Naive thymus-derived CD4-positive, alpha-beta T cell (primary cell): ENCODE measurements around the gene UBE2L6. TPM values are rescaled to one million over a fixed set of nuclear protein-coding genes. Genes with fewer than 3 reads are reported as not detected.
"Not testable (repeated sequence)": the region's sequence is repeated elsewhere in the genome, so short reads cannot be mapped to it uniquely, and the experiment has no call there.

ENCODE experiments used
- ATAC-seq: fragments of 150-1000 bp; cut with Tn5 transposase; 2 replicates; pipeline ENCODE4 v1.10.0; 2021; ENCODE audit warnings: mild to moderate bottlenecking, moderate library complexity
- CTCF ChIA-PET: fragments of 350-600 bp; sonication (Branson Sonifier 250); formaldehyde crosslinking; loops from one replicate; lab custom pipeline; 2021; ENCODE audit warnings: antibody characterized with exemption; lab: Charles Lee
- POLR2A ChIA-PET: fragments of 350-600 bp; sonication (Branson Sonifier 250); formaldehyde crosslinking; loops from one replicate; lab custom pipeline; 2021; ENCODE audit warnings: antibody characterized with exemption, inconsistent platforms; lab: Charles Lee
- DNase-seq, 9 donors: peaks; one replicate each; pipeline versions ENCODE4 v3.0.0 to v3.0.0-alpha.2; 2020 to 2022; ENCODE audit warnings: mixed read lengths in 1 of 9
- H3K27ac ChIP-seq: one replicate; pipeline ENCODE4 v1.7.0; 2013; ENCODE audit warnings: mild to moderate bottlenecking, low read depth, low read length, moderate library complexity
- H3K27me3 ChIP-seq, 2 donors: one replicate each; pipeline ENCODE4 v1.7.0; 2013; ENCODE audit warnings: low read length in 2 of 2, mild to moderate bottlenecking in 2 of 2, moderate library complexity in 2 of 2; ENCODE audit not compliant: control insufficient read depth in 2 of 2, insufficient read depth in 2 of 2
- H3K36me3 ChIP-seq, 3 experiments: 1 replicate in 2 of 3; 2 replicates in 1 of 3; pipeline ENCODE4 v1.7.0; 2013; ENCODE audit warnings: low read length in 3 of 3, mild to moderate bottlenecking in 3 of 3, moderate library complexity in 1 of 3; ENCODE audit not compliant: insufficient read depth in 3 of 3, control insufficient read depth in 2 of 3
- H3K4me1 ChIP-seq, 2 donors: one replicate each; pipeline ENCODE4 v1.7.0; 2013; ENCODE audit warnings: low read length in 2 of 2, mild to moderate bottlenecking in 2 of 2, moderate library complexity in 1 of 2; ENCODE audit not compliant: control insufficient read depth in 2 of 2, insufficient read depth in 2 of 2
- H3K4me3 ChIP-seq: 2 replicates; pipeline ENCODE4 v1.7.0; 2013; ENCODE audit warnings: mild to moderate bottlenecking, low read length
- H3K9me3 ChIP-seq, 3 experiments: 1 replicate in 2 of 3; 2 replicates in 1 of 3; pipeline ENCODE4 v1.7.0; 2013; ENCODE audit warnings: low read length in 3 of 3; ENCODE audit not compliant: control insufficient read depth in 2 of 3
- H3K27ac Mint-ChIP-seq, 9 donors: one replicate each; pipeline ENCODE4 v1.8.0; 2020 to 2022; ENCODE audit warnings: mixed read lengths in 9 of 9, mild to moderate bottlenecking in 8 of 9, moderate library complexity in 5 of 9, inconsistent platforms in 2 of 9
- H3K27me3 Mint-ChIP-seq, 5 donors: one replicate each; pipeline ENCODE4 v1.8.0; 2021 to 2022; ENCODE audit warnings: mixed read lengths in 5 of 5, mild to moderate bottlenecking in 1 of 5
- H3K36me3 Mint-ChIP-seq, 5 donors: one replicate each; pipeline ENCODE4 v1.8.0; 2020 to 2022; ENCODE audit warnings: mixed read lengths in 5 of 5, mild to moderate bottlenecking in 3 of 5, inconsistent platforms in 1 of 5
- H3K4me1 Mint-ChIP-seq, 7 donors: one replicate each; pipeline ENCODE4 v1.8.0; 2020 to 2022; ENCODE audit warnings: mixed read lengths in 7 of 7, mild to moderate bottlenecking in 3 of 7, inconsistent platforms in 1 of 7
- H3K4me3 Mint-ChIP-seq, 10 donors: one replicate each; pipeline ENCODE4 v1.8.0; 2020 to 2022; ENCODE audit warnings: mild to moderate bottlenecking in 10 of 10, mixed read lengths in 10 of 10, moderate library complexity in 6 of 10, inconsistent platforms in 2 of 10
- H3K9me3 Mint-ChIP-seq, 11 donors: one replicate each; pipeline ENCODE4 v1.8.0; 2020 to 2022; ENCODE audit warnings: mixed read lengths in 11 of 11, mild to moderate bottlenecking in 4 of 11, inconsistent platforms in 1 of 11, moderate library complexity in 1 of 11
- intact Hi-C, 2 donors: fragments of 100-400 bp; cut with micrococcal nuclease; formaldehyde crosslinking; loops; one replicate each; pipeline ENCODE4 v1.15.1; 2023
- polyA plus RNA-seq, 2 donors: library from polyadenylated mRNA; unstranded; fragments of 300-500 nt; fragmentation: Illumina TruSeq; gene quantifications; one replicate each; pipeline ENCODE4 v1.2.3, GENCODE V29; 2021
- total RNA-seq, 6 experiments: library from RNA in 5 of 6; stranded (reverse) in 5 of 6; gene quantifications; 1 replicate in 5 of 6; 2 replicates in 1 of 6; pipeline ENCODE4 v1.2.3 and lab custom pipeline; 2021 to 2026

UBE2L6 gene
- total and polyA plus RNA-seq, 7 experiments from 2014 or later = 51.1 to 326 (median 73.9) TPM

- POLR2A ChIA-PET = no interaction called here
- H3K27ac ChIP-seq = no peak overlapping the region
- no peak for ATAC-seq
- H3K4me1 ChIP-seq = peaks cover 0 to 5% of the 10 kb centered on the region in 2 donors
- peak overlapping the region in 4 of 9 donors; percentile 5 to 49 (median 37) for H3K27ac Mint-ChIP-seq
- H3K36me3 ChIP-seq = peaks cover 0 to 15% (median under 1%) of the 10 kb centered on the region in 3 experiments
- H3K27me3 ChIP-seq = no peaks in the 10 kb centered on the region
- H3K9me3 Mint-ChIP-seq = peaks cover 0 to 1% (median 0%) of the 10 kb centered on the region in 11 donors
- H3K4me3 ChIP-seq = no peak overlapping the region
- intact Hi-C loops = no loop called here
- no peak overlapping the region for H3K4me3 Mint-ChIP-seq
- H3K27me3 Mint-ChIP-seq = no peaks in the 10 kb centered on the region
- no peak for DNase-seq
- peaks cover 0 to 8% (median 2%) of the 10 kb centered on the region in 7 donors for H3K4me1 Mint-ChIP-seq
- H3K36me3 Mint-ChIP-seq = peaks cover 0 to 17% (median 4%) of the 10 kb centered on the region in 5 donors
- CTCF ChIA-PET = no interaction called here
- H3K9me3 ChIP-seq = no peaks in the 10 kb centered on the region
Measured at GRCh38 chr11:57542582-57542981, 24.9 kb downstream of the UBE2L6 start.

- H3K4me1 Mint-ChIP-seq = peaks cover 0 to 8% (median 0%) of the 10 kb centered on the region in 7 donors
- DNase-seq (no peak), ATAC-seq (no peak)
- no peak overlapping the region for H3K4me3 Mint-ChIP-seq
- peak overlapping the region in 1 of 9 donors; percentile 19 for H3K27ac Mint-ChIP-seq
- H3K27ac ChIP-seq = no peak overlapping the region
- H3K36me3 Mint-ChIP-seq = peaks cover 0 to 14% (median 4%) of the 10 kb centered on the region in 5 donors
- CTCF ChIA-PET = no interaction called here
- no peaks in the 10 kb centered on the region for H3K4me1 ChIP-seq
- H3K27me3 ChIP-seq = no peaks in the 10 kb centered on the region
- H3K9me3 Mint-ChIP-seq = peaks cover 0 to 1% (median 0%) of the 10 kb centered on the region in 11 donors
- intact Hi-C loops = no loop called here
- peaks cover 0 to 6% (median 0%) of the 10 kb centered on the region in 3 experiments for H3K36me3 ChIP-seq
- POLR2A ChIA-PET = no interaction called here
- H3K27me3 Mint-ChIP-seq = no peaks in the 10 kb centered on the region
- H3K9me3 ChIP-seq = no peaks in the 10 kb centered on the region
- H3K4me3 ChIP-seq = no peak overlapping the region
Measured at GRCh38 chr11:57541169-57541568, 26.3 kb downstream of the UBE2L6 start.

GRCh38 chr11:57539342-57539741 lies 28.1 kb downstream of the UBE2L6 start:
- H3K27ac Mint-ChIP-seq = peak overlapping the region in 2 of 9 donors; percentile 31 to 40
- POLR2A ChIA-PET = no interaction called here
- no peak overlapping the region for H3K4me3 Mint-ChIP-seq
- Histone ChIP-seq H3K27me3 (no peaks in the 10 kb centered on the region), H3K4me3 (no peak overlapping the region), H3K27ac (no peak overlapping the region), H3K9me3 (no peaks in the 10 kb centered on the region), H3K4me1 (no peaks in the 10 kb centered on the region), H3K36me3 (peaks cover 0 to 2% (median 0%) of the 10 kb centered on the region in 3 experiments)
- intact Hi-C loops = no loop called here
- no peaks in the 10 kb centered on the region for H3K27me3 Mint-ChIP-seq
- H3K36me3 Mint-ChIP-seq = peaks cover 0 to 17% (median 4%) of the 10 kb centered on the region in 5 donors
- peaks cover 0 to 8% (median 0%) of the 10 kb centered on the region in 7 donors for H3K4me1 Mint-ChIP-seq
- no peak for DNase-seq
- CTCF ChIA-PET = interaction anchor here (0.6 kb wide), 1 partner anchor 908 kb away, joined by 4 read pairs; no protein-coding TSS in a partner anchor
- H3K9me3 Mint-ChIP-seq = peaks cover 0 to 1% (median 0%) of the 10 kb centered on the region in 11 donors
- no peak for ATAC-seq

GRCh38 chr11:57536947-57537619 lies 30.4 kb downstream of the UBE2L6 start, which contains the start of gene SMTNL1:
TSS of gene SMTNL1 (plus strand) at chr11:57537595. CDS start at chr11:57542643, 5,048 bp downstream.
- Histone ChIP-seq H3K36me3 (peaks cover 0 to 2% (median 0%) of the 10 kb centered on the region in 3 experiments), H3K9me3 (no peaks in the 10 kb centered on the region), H3K4me3 (no peak within 1 kb of the TSS), H3K4me1 (no peaks in the 10 kb centered on the region), H3K27ac (no peak within 1 kb of the TSS), H3K27me3 (no peaks in the 10 kb centered on the region)
- no peaks in the 10 kb centered on the region for H3K9me3 Mint-ChIP-seq
- no peak for ATAC-seq
- POLR2A ChIA-PET = interaction anchor here (0.6 to 1.4 kb wide), 2 partner anchors 44 to 205 kb away, joined by 3 read pairs; no protein-coding TSS in a partner anchor
- no peak for DNase-seq
- intact Hi-C loops = no loop called here
- H3K36me3 Mint-ChIP-seq = peaks cover 0 to 14% (median 0%) of the 10 kb centered on the region in 5 donors
- H3K27ac Mint-ChIP-seq = no peak within 1 kb of the TSS
- peaks cover 0 to 5% (median under 1%) of the 10 kb centered on the region in 7 donors for H3K4me1 Mint-ChIP-seq
- CTCF ChIA-PET = no interaction called here
- H3K4me3 Mint-ChIP-seq = no peak within 1 kb of the TSS
- no peaks in the 10 kb centered on the region for H3K27me3 Mint-ChIP-seq

- not testable (repeated sequence) for H3K9me3 Mint-ChIP-seq, DNase-seq, H3K27ac Mint-ChIP-seq, H3K27ac ChIP-seq, H3K36me3 Mint-ChIP-seq, H3K4me3 ChIP-seq, H3K9me3 ChIP-seq, H3K4me3 Mint-ChIP-seq, H3K27me3 ChIP-seq, H3K27me3 Mint-ChIP-seq, ATAC-seq, H3K36me3 ChIP-seq
- CTCF ChIA-PET = interaction anchor here (1.3 to 1.6 kb wide), 3 partner anchors 33 to 77 kb away, joined by 3 to 4 read pairs (median 3); partner anchors contain the start of gene UBE2L6
- intact Hi-C loops = loop anchor here in 1 of 2 donors (5.0 kb wide), 1 partner anchor 1608 kb away; the partner anchor contains the start of gene FAM111A
- H3K4me1 Mint-ChIP-seq = peaks cover 0 to 27% (median 17%) of the 10 kb centered on the region in 7 donors
- POLR2A ChIA-PET = interaction anchor here (1.0 to 1.1 kb wide), 2 partner anchors 10 to 22 kb away, joined by 3 to 6 read pairs; no protein-coding TSS in a partner anchor
- peaks cover 9 to 13% of the 10 kb centered on the region in 2 donors for H3K4me1 ChIP-seq
Measured at GRCh38 chr11:57534449-57534848, 33.0 kb downstream of the UBE2L6 start.

GRCh38 chr11:57530596-57531507 lies 36.6 kb downstream of the UBE2L6 start, which contains the start of gene TIMM10:
TSS of gene TIMM10 (minus strand) at chr11:57530754. CDS start at chr11:57530189, 565 bp downstream.
- Mint-ChIP-seq H3K9me3 (no peaks in the 10 kb centered on the region), H3K4me3 (peak within 1 kb of the TSS; percentile 86 to 95 (median 91)), H3K36me3 (peaks cover 0 to 9% (median 0%) of the 10 kb centered on the region in 5 donors), H3K27me3 (no peaks in the 10 kb centered on the region), H3K27ac (peak within 1 kb of the TSS; percentile 87 to 98 (median 95)), H3K4me1 (peaks cover 6 to 43% (median 33%) of the 10 kb centered on the region in 7 donors)
- peaks cover 15 to 17% of the 10 kb centered on the region in 2 donors for H3K4me1 ChIP-seq
- peak within 1 kb of the TSS; percentile 73 for H3K4me3 ChIP-seq
- H3K9me3 ChIP-seq = no peaks in the 10 kb centered on the region
- intact Hi-C loops = loop anchor here (1.0 to 5.0 kb wide), 17 partner anchors 17 to 1611 kb away; partner anchors contain the start of genes CLP1 (in 2 of the 2), MED19 (in 2 of the 2), SELENOH (in 2 of the 2) and SSRP1 (in 2 of the 2)
- peak within 1 kb of the TSS; percentile 91 for H3K27ac ChIP-seq
- peak; percentile 95 for ATAC-seq
- no peaks in the 10 kb centered on the region for H3K27me3 ChIP-seq
- POLR2A ChIA-PET = interaction anchor here (0.8 to 2.5 kb wide), 7 partner anchors 37 to 206 kb away, joined by 3 to 13 read pairs (median 3); partner anchors contain the start of genes TNKS1BP1 and UBE2L6
- peak; percentile 71 to 98 (median 95) for DNase-seq
- CTCF ChIA-PET = interaction anchor here (0.6 to 9.1 kb wide), 5 partner anchors 37 to 132 kb away, joined by 3 to 286 read pairs (median 5); partner anchors contain the start of genes RTN4RL2 and UBE2L6
- H3K36me3 ChIP-seq = peaks cover 0 to 9% (median 0%) of the 10 kb centered on the region in 3 experiments
